ENCODE results near the gene PPIC. TPM values are rescaled to one million over a fixed set of nuclear protein-coding genes. Genes with fewer than 3 reads are reported as not detected.

PPIC gene
- total RNA-seq, 1 donor from 2014 or later: 51.9 TPM

DNA sequence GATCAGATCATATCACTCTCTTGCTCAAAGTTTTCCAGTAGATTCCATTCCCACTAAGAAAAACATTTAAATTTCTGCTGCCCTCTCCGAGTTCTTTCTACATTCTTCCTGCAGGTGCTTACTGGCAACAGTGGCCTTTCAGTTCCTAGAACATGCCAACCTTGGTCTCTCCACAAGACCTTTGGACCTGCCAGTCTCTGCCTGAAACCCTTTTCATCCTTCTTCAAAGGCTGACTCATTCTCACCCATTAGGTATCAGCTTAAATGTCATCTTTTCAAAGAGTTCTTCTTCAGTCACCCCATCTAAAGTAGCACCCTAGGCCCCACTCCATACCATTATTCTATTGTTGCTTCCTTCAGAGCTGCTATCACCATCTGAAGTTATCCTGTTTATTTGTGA, 21.8 kb downstream of the PPIC start:
- Histone ChIP-seq H4K20me1 (ENCODE audit: insufficient read depth, low read length) (no peaks in the 10 kb centered on the region), H3K27ac (ENCODE audit: low read depth, low read length) (no peak overlapping the region), H3K9me3 (ENCODE audit: insufficient read depth, low read depth, low read length) (no peaks in the 10 kb centered on the region), H3K79me2 (ENCODE audit: insufficient read depth, low read length) (no peaks in the 10 kb centered on the region), H3K4me3 (ENCODE audit: insufficient read depth, low read depth, low read length) (no peak overlapping the region), H2AFZ (ENCODE audit: low read depth, low read length) (no peak overlapping the region), H3K36me3 (ENCODE audit: insufficient read depth, low read length) (no peaks in the 10 kb centered on the region), H3K27me3 (ENCODE audit: insufficient read depth, low read length) (no peaks in the 10 kb centered on the region), H3K4me1 (ENCODE audit: insufficient read depth, low read length) (no peaks in the 10 kb centered on the region), H3K4me2 (ENCODE audit: low read length) (no peak overlapping the region), H3K9ac (ENCODE audit: low read length) (no peak overlapping the region)
- H3K36me3 Mint-ChIP-seq (ENCODE audit: low read depth, unreplicated experiment): peaks cover 6% of the 10 kb centered on the region
- no peak for FAIRE-seq
- no peak overlapping the region for H3K4me3 Mint-ChIP-seq (ENCODE audit: unreplicated experiment)
- no peak overlapping the region for H3K27ac Mint-ChIP-seq (ENCODE audit: unreplicated experiment)
- DNase-seq (ENCODE audit: low read depth): no peak
- H3K4me1 Mint-ChIP-seq (ENCODE audit: low read depth, unreplicated experiment): no peaks in the 10 kb centered on the region
- no peaks in the 10 kb centered on the region for H3K27me3 Mint-ChIP-seq (ENCODE audit: low read depth, unreplicated experiment)
- TF ChIP-seq CTCF (IDR thresholded peaks at IDR 0.05; ENCODE audit: insufficient read depth, low read depth, low read length): no peak
- TF ChIP-seq EZH2 (IDR thresholded peaks at IDR 0.05; ENCODE audit: insufficient read depth, low read length): no peak
- H3K9me3 Mint-ChIP-seq (ENCODE audit: unreplicated experiment): no peaks in the 10 kb centered on the region

DNA sequence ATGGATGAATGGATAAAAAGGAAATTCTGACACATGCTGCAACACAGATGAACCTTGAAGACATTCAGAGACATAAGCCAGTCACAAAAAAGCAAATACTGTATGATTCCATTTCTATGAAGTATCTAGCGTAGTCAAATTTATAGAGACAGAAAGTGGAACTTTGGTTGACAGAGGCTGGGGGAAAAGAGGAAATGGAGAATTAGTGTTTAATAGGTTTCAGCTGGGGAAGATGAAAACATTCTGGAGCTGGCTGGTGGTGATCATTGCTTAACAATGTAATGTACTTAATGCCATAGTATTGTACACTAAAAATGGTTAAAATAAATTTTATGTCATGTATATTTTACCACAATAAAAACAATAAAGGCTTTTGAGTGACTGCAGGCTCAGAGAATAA, 24.2 kb downstream of the PPIC start:
- Histone ChIP-seq H3K27ac (ENCODE audit: low read depth, low read length) (no peak overlapping the region), H3K4me3 (ENCODE audit: insufficient read depth, low read depth, low read length) (no peak overlapping the region), H3K4me2 (ENCODE audit: low read length) (no peak overlapping the region), H3K9ac (ENCODE audit: low read length) (no peak overlapping the region), H3K4me1 (ENCODE audit: insufficient read depth, low read length) (no peaks in the 10 kb centered on the region), H3K9me3 (ENCODE audit: insufficient read depth, low read depth, low read length) (no peaks in the 10 kb centered on the region), H2AFZ (ENCODE audit: low read depth, low read length) (no peak overlapping the region), H3K27me3 (ENCODE audit: insufficient read depth, low read length) (no peaks in the 10 kb centered on the region), H4K20me1 (ENCODE audit: insufficient read depth, low read length) (no peaks in the 10 kb centered on the region), H3K79me2 (ENCODE audit: insufficient read depth, low read length) (no peaks in the 10 kb centered on the region), H3K36me3 (ENCODE audit: insufficient read depth, low read length) (no peaks in the 10 kb centered on the region)
- H3K36me3 Mint-ChIP-seq (ENCODE audit: low read depth, unreplicated experiment): peaks cover 8% of the 10 kb centered on the region
- H3K4me3 Mint-ChIP-seq (ENCODE audit: unreplicated experiment): no peak overlapping the region
- TF ChIP-seq EZH2 (IDR thresholded peaks at IDR 0.05; ENCODE audit: insufficient read depth, low read length) (no peak), CTCF (IDR thresholded peaks at IDR 0.05; ENCODE audit: insufficient read depth, low read depth, low read length) (no peak)
- no peak overlapping the region for H3K27ac Mint-ChIP-seq (ENCODE audit: unreplicated experiment)
- DNase-seq (ENCODE audit: low read depth) (no peak), FAIRE-seq (no peak)
- no peaks in the 10 kb centered on the region for H3K9me3 Mint-ChIP-seq (ENCODE audit: unreplicated experiment)
- H3K27me3 Mint-ChIP-seq (ENCODE audit: low read depth, unreplicated experiment): no peaks in the 10 kb centered on the region
- H3K4me1 Mint-ChIP-seq (ENCODE audit: low read depth, unreplicated experiment): no peaks in the 10 kb centered on the region

GRCh38 chr5:123007754-123008153, 28.8 kb downstream of the PPIC start:
- Histone ChIP-seq H3K4me3 (ENCODE audit: insufficient read depth, low read depth, low read length) (no peak overlapping the region), H3K79me2 (ENCODE audit: insufficient read depth, low read length) (no peaks in the 10 kb centered on the region), H2AFZ (ENCODE audit: low read depth, low read length) (no peak overlapping the region), H4K20me1 (ENCODE audit: insufficient read depth, low read length) (no peaks in the 10 kb centered on the region), H3K9ac (ENCODE audit: low read length) (no peak overlapping the region), H3K27me3 (ENCODE audit: insufficient read depth, low read length) (no peaks in the 10 kb centered on the region), H3K4me2 (ENCODE audit: low read length) (no peak overlapping the region), H3K27ac (ENCODE audit: low read depth, low read length) (no peak overlapping the region), H3K36me3 (ENCODE audit: insufficient read depth, low read length) (no peaks in the 10 kb centered on the region), H3K9me3 (ENCODE audit: insufficient read depth, low read depth, low read length) (no peaks in the 10 kb centered on the region), H3K4me1 (ENCODE audit: insufficient read depth, low read length) (no peaks in the 10 kb centered on the region)
- Mint-ChIP-seq H3K4me1 (ENCODE audit: low read depth, unreplicated experiment) (no peaks in the 10 kb centered on the region), H3K9me3 (ENCODE audit: unreplicated experiment) (no peaks in the 10 kb centered on the region), H3K36me3 (ENCODE audit: low read depth, unreplicated experiment) (peaks cover 14% of the 10 kb centered on the region), H3K4me3 (ENCODE audit: unreplicated experiment) (no peak overlapping the region), H3K27me3 (ENCODE audit: low read depth, unreplicated experiment) (no peaks in the 10 kb centered on the region), H3K27ac (ENCODE audit: unreplicated experiment) (peak overlapping the region; percentile 19)
- TF ChIP-seq CTCF (IDR thresholded peaks at IDR 0.05; ENCODE audit: insufficient read depth, low read depth, low read length) (no peak), EZH2 (IDR thresholded peaks at IDR 0.05; ENCODE audit: insufficient read depth, low read length) (no peak)
- no peak for DNase-seq (ENCODE audit: low read depth)
- FAIRE-seq: no peak

All from astrocyte (in vitro differentiated cells and primary cell).